Aorta (tissue), 5 donors: Measurements from ENCODE around the gene PRLR. TPM values are rescaled to one million over a fixed set of nuclear protein-coding genes. Genes with fewer than 3 reads are reported as not detected.
"Not testable (repeated sequence)": the region's sequence is repeated elsewhere in the genome, so short reads cannot be mapped to it uniquely, and the experiment has no call there.

Experiments used
- ATAC-seq: fragments of 200-7000 bp; cut with Tn5 transposase; one replicate; pipeline ENCODE4 v1.9.1; 2022; ENCODE audit warnings: moderate library complexity; ENCODE audit not compliant: low FRiP score
- DNase-seq, 2 donors: peaks; one replicate each; pipeline ENCODE4 v3.0.0-alpha.2; 2020
- H3K27ac ChIP-seq, 2 donors: one replicate each; pipeline ENCODE4 v1.5.1; 2013; ENCODE audit warnings: low read length in 2 of 2, mild to moderate bottlenecking in 2 of 2, moderate library complexity in 2 of 2, control low read depth in 1 of 2, inconsistent platforms in 1 of 2, low read depth in 1 of 2
- H3K27me3 ChIP-seq, 2 donors: one replicate each; pipeline ENCODE4 v1.6.1; 2013; ENCODE audit warnings: control low read depth in 1 of 2, low read length in 1 of 2, mild to moderate bottlenecking in 1 of 2, moderate library complexity in 1 of 2; ENCODE audit not compliant: insufficient read depth in 2 of 2, control insufficient read depth in 1 of 2
- H3K36me3 ChIP-seq, 2 donors: one replicate each; pipeline ENCODE4 v1.6.1; 2013; ENCODE audit warnings: control low read depth in 1 of 2, low read length in 1 of 2, mild to moderate bottlenecking in 1 of 2; ENCODE audit not compliant: insufficient read depth in 2 of 2, control insufficient read depth in 1 of 2
- H3K4me1 ChIP-seq, 2 donors: one replicate each; pipeline ENCODE4 v1.6.1; 2013; ENCODE audit warnings: low read length in 2 of 2, control low read depth in 1 of 2, mild to moderate bottlenecking in 1 of 2, moderate library complexity in 1 of 2; ENCODE audit not compliant: insufficient read depth in 2 of 2, control insufficient read depth in 1 of 2
- H3K4me3 ChIP-seq, 2 donors: one replicate each; pipeline ENCODE4 v1.5.1; 2013; ENCODE audit warnings: low read length in 2 of 2, control low read depth in 1 of 2, mild to moderate bottlenecking in 1 of 2
- H3K9me3 ChIP-seq: one replicate; pipeline ENCODE4 v1.6.1; 2013; ENCODE audit warnings: mild to moderate bottlenecking, low read length; ENCODE audit not compliant: control insufficient read depth
- WGBS, 2 donors: extraction: QIAGEN DNeasy Blood & Tissue Kit; methylation state at CpG; one replicate each; pipeline ENCODE4 v1.1.7; 2013; 5-methylcytosine and 5-hydroxymethylcytosine counted together
- intact Hi-C, 2 donors: fragments of 100-400 bp; cut with DNase I; formaldehyde crosslinking; loops; one replicate each; pipeline versions ENCODE4 v1.14.2 to v1.15.0; 2022
- polyA plus RNA-seq, 2 donors: library from polyadenylated mRNA; stranded (reverse); fragments of 200-250 nt; gene quantifications; one replicate each; pipeline ENCODE4 v1.2.3, GENCODE V29; 2013
- total RNA-seq, 2 donors: library from RNA; stranded (reverse); fragmentation: NEBNext Ultra II Directional; extraction: Animal tissue kit (Norgen Biotek cat#: 25700); gene quantifications; one replicate each; pipeline ENCODE4 v1.2.1, GENCODE V29; 2021
- donor health status: healthy with polysubstance abuse.
- donor health status: Bipolar disorder and iron deficiency.
- donor health status: DM: no; HTN: no; CAD: no.
- donor health status: DM: no; HTN: no; CAD: no.
- donor health status: DM: yes; HTN: yes; CAD: no.

PRLR gene
- total and polyA plus RNA-seq, 4 donors: 0.08 to 3.2 (median 0.69) TPM

GRCh38 chr5:35195472-35195852 is 34.8 kb downstream of the PRLR start:
- Histone ChIP-seq H3K4me3 (no peak overlapping the region), H3K36me3 (no peaks in the 10 kb centered on the region), H3K4me1 (peaks cover 0 to 1% of the 10 kb centered on the region in 2 donors), H3K27me3 (no peaks in the 10 kb centered on the region), H3K27ac (no peak overlapping the region), H3K9me3 (no peaks in the 10 kb centered on the region)
- DNase-seq: no peak
- intact Hi-C loops: no loop called here
- no peak for ATAC-seq
- 96 to 98% methylated on average over 5 of the region's 5 CpGs for WGBS, 2 donors

GRCh38 chr5:35194635-35195471 is 35.4 kb downstream of the PRLR start:
- no peaks in the 10 kb centered on the region for H3K36me3 ChIP-seq
- no peak overlapping the region for H3K4me3 ChIP-seq
- H3K4me1 ChIP-seq: peaks cover 0 to 1% of the 10 kb centered on the region in 2 donors
- H3K9me3 ChIP-seq: no peaks in the 10 kb centered on the region
- WGBS, 2 donors: 85% methylated on average over 12 of the region's 12 CpGs
- DNase-seq: no peak
- no peaks in the 10 kb centered on the region for H3K27me3 ChIP-seq
- no peak for ATAC-seq
- intact Hi-C loops: no loop called here
- no peak overlapping the region for H3K27ac ChIP-seq

DNA sequence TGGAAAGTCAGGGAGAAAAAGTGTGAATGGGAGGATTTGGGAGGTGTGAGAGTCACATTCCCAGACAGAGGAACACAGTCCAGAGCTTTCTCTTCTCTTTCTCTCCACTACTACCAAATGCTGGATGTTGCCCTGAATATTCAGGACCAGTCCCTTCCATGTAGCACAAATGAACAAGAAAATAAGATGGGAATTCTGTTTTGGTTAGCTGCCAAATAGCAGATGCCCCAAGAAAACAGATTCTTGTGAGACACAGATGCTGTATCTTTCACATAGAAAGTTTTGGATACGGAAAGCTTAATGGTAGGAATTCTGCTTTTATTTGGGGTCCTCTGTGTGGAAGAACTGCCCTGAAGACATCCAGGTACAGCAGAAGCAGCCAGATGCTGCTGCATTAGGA is 37.8 kb downstream of the PRLR start:
- H3K27ac ChIP-seq: no peak overlapping the region
- 94 to 100% methylated on average over 1 of the region's 1 CpG for WGBS, 2 donors

GRCh38 chr5:35189801-35190200 is 40.5 kb downstream of the PRLR start:
- 94 to 97% methylated on average over 2 of the region's 2 CpGs for WGBS, 2 donors
- DNase-seq: not testable (repeated sequence)

More for the DNA sequence above, 37.8 kb downstream of the PRLR start:
- ATAC-seq: no peak
- H3K4me1 ChIP-seq: no peaks in the 10 kb centered on the region
- no peaks in the 10 kb centered on the region for H3K36me3 ChIP-seq
- H3K27me3 ChIP-seq: no peaks in the 10 kb centered on the region
- H3K4me3 ChIP-seq: no peak overlapping the region
- intact Hi-C loops: no loop called here
- no peaks in the 10 kb centered on the region for H3K9me3 ChIP-seq
- DNase-seq: no peak

DNA sequence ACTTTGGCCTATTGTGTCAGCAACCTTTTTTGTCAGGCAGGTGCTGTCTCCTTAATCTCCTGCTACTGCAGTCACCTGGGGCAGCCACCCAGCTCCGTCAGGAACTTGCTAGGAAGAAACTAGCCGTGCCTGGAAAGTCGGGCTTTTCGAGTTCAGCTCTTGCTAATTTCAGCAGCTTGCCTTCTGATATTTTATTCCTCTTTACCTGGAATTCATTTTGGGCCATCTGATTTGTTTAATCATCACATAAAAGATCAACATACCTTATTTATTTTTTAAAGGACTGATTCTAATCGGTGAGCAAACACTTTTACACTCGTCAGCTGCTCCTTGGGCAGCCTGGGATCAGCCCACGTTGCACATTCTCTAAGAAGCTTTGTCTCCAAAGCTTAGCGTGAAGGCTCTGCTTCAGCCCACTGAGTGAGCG is 42.2 kb downstream of the PRLR start:
- DNase-seq: no peak
- 75 to 79% methylated on average over 9 of the region's 9 CpGs for WGBS, 2 donors
- Histone ChIP-seq H3K36me3 (no peaks in the 10 kb centered on the region), H3K4me3 (no peak overlapping the region), H3K9me3 (no peaks in the 10 kb centered on the region), H3K27ac (no peak overlapping the region), H3K4me1 (no peaks in the 10 kb centered on the region), H3K27me3 (no peaks in the 10 kb centered on the region)
- intact Hi-C loops: no loop called here
- ATAC-seq: no peak

More at GRCh38 chr5:35189801-35190200, 40.5 kb downstream of the PRLR start:
- H3K4me1 ChIP-seq, H3K4me3 ChIP-seq, H3K36me3 ChIP-seq, ATAC-seq, intact Hi-C loops, H3K9me3 ChIP-seq, H3K27ac ChIP-seq, H3K27me3 ChIP-seq: not testable (repeated sequence)

GRCh38 chr5:35187621-35188020 is 42.7 kb downstream of the PRLR start:
- H3K27me3 ChIP-seq, DNase-seq, H3K4me1 ChIP-seq, H3K27ac ChIP-seq, H3K36me3 ChIP-seq, H3K4me3 ChIP-seq, H3K9me3 ChIP-seq, ATAC-seq, intact Hi-C loops: not testable (repeated sequence)
- 89% methylated on average over 3 of the region's 3 CpGs for WGBS, 2 donors

GRCh38 chr5:35186749-35187148 is 43.5 kb downstream of the PRLR start:
- no peaks in the 10 kb centered on the region for H3K27me3 ChIP-seq
- H3K4me1 ChIP-seq: no peaks in the 10 kb centered on the region
- no peak overlapping the region for H3K27ac ChIP-seq
- H3K36me3 ChIP-seq: no peaks in the 10 kb centered on the region
- ATAC-seq (no peak), DNase-seq (no peak)
- intact Hi-C loops: no loop called here
- no peak overlapping the region for H3K4me3 ChIP-seq
- 92 to 95% methylated on average over 5 of the region's 5 CpGs for whole genome bisulfite sequencing, 2 donors
- no peaks in the 10 kb centered on the region for H3K9me3 ChIP-seq

DNA sequence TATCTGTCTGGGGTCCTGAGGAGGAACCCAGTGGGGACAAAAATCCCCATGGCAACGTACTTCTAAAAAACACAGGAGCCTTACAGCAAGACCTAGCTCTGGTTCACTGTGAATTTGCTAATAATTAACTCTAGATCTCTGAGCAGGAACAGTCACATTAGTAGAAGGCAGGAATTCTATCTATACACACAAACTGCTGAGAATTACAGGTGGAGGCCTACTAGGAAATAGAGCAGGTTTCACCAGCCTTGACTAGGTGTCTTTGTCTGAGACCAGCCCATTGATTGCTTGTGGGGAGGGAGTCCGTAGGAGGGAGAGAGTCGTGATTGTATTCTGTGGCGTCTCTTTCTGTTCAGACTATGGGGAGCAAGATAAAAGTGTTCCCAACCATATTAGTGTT is 44.8 kb downstream of the PRLR start:
- 91 to 95% methylated on average over 4 of the region's 4 CpGs for WGBS, 2 donors
- no peaks in the 10 kb centered on the region for H3K27me3 ChIP-seq
- no peak overlapping the region for H3K4me3 ChIP-seq
- no peak overlapping the region for H3K27ac ChIP-seq
- no peaks in the 10 kb centered on the region for H3K4me1 ChIP-seq
- intact Hi-C loops: no loop called here
- H3K9me3 ChIP-seq: no peaks in the 10 kb centered on the region
- H3K36me3 ChIP-seq: no peaks in the 10 kb centered on the region
- ATAC-seq: no peak
- DNase-seq: no peak

DNA sequence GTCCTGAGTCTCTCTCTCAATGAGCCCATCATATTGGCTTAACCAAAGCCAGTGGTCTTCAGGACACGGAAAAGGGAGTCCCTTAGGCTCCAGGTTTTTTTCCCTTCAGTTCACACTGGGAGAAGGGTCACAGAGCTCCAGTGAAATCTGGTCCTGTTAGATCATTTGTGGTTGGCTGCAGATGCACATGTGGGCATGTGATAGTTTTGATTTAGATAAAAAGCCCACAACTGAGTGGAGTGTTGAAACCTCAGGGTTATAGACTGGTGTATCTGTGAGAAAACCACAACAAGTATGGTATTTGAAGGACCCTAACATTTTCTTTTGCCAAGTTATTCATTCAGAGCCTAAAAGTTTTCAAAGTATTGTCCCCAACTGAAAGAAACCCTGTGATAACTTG is 46.7 kb downstream of the PRLR start:
- Histone ChIP-seq H3K27ac (no peak overlapping the region), H3K4me1 (no peaks in the 10 kb centered on the region), H3K4me3 (no peak overlapping the region), H3K27me3 (no peaks in the 10 kb centered on the region), H3K9me3 (no peaks in the 10 kb centered on the region), H3K36me3 (no peaks in the 10 kb centered on the region)
- no peak for ATAC-seq
- 92 to 97% methylated on average over 1 of the region's 1 CpG for WGBS, 2 donors
- DNase-seq: no peak
- intact Hi-C loops: loop anchor here in 1 of 2 donors (5.0 kb wide), 1 partner anchor 91 kb away; no protein-coding TSS in a partner anchor
